Glutamatergic neuron (in vitro differentiated cells): ENCODE data around the gene ANTXR2. TPM values are rescaled to one million over a fixed set of nuclear protein-coding genes. Genes with fewer than 3 reads are reported as not detected.

Source experiments
- DNase-seq: peaks from one replicate; pipeline ENCODE4 v3.0.0; 2022
- H3K27ac Mint-ChIP-seq: one replicate; pipeline ENCODE4 v1.8.0; 2020; ENCODE audit warnings: mild to moderate bottlenecking, mixed read lengths, inconsistent platforms; ENCODE audit not compliant: unreplicated experiment
- H3K27me3 Mint-ChIP-seq: one replicate; pipeline ENCODE4 v1.8.0; 2020; ENCODE audit warnings: mild to moderate bottlenecking, moderate library complexity, mixed read lengths, inconsistent platforms; ENCODE audit not compliant: unreplicated experiment
- H3K36me3 Mint-ChIP-seq: one replicate; pipeline ENCODE4 v1.8.0; 2020; ENCODE audit warnings: mild to moderate bottlenecking, mixed read lengths, inconsistent platforms; ENCODE audit not compliant: unreplicated experiment
- H3K4me1 Mint-ChIP-seq: one replicate; pipeline ENCODE4 v1.8.0; 2020; ENCODE audit warnings: mild to moderate bottlenecking, low read depth, mixed read lengths, inconsistent platforms; ENCODE audit not compliant: unreplicated experiment
- H3K4me3 Mint-ChIP-seq: one replicate; pipeline ENCODE4 v1.8.0; 2020; ENCODE audit warnings: mild to moderate bottlenecking, mixed read lengths, inconsistent platforms; ENCODE audit not compliant: unreplicated experiment
- H3K9me3 Mint-ChIP-seq: one replicate; pipeline ENCODE4 v1.8.0; 2020; ENCODE audit warnings: mild to moderate bottlenecking, moderate library complexity, mixed read lengths, inconsistent platforms; ENCODE audit not compliant: unreplicated experiment
- CTCF ChIP-seq: fragments of 200-600 bp; sonication (generic); IDR thresholded peaks from one replicate; pipeline ENCODE4 v1.5.0; 2021; ENCODE audit not compliant: partially characterized antibody, unreplicated experiment
- total RNA-seq: library from RNA; stranded (reverse); fragmentation: NEBNext Ultra II Directional; extraction: Animal tissue kit (Norgen Biotek cat#: 25700); gene quantifications from one replicate; pipeline ENCODE4 v1.2.1, GENCODE V29; 2021; ENCODE audit not compliant: unreplicated experiment

The ANTXR2 gene
- total RNA-seq, 1 donor from 2014 or later: 47.8 TPM

- Mint-ChIP-seq H3K27me3 (no peaks in the 10 kb centered on the region), H3K4me1 (no peaks in the 10 kb centered on the region), H3K4me3 (no peak overlapping the region), H3K36me3 (no peaks in the 10 kb centered on the region), H3K9me3 (no peaks in the 10 kb centered on the region), H3K27ac (no peak overlapping the region)
- DNase-seq: no peak
- TF ChIP-seq CTCF: no peak
Measured at GRCh38 chr4:80042821-80043220, 30.2 kb downstream of the ANTXR2 start.

GRCh38 chr4:80037864-80038263 lies 35.2 kb downstream of the ANTXR2 start:
- TF ChIP-seq CTCF: no peak
- no peak for DNase-seq
- H3K27me3 Mint-ChIP-seq: no peaks in the 10 kb centered on the region
- H3K27ac Mint-ChIP-seq: no peak overlapping the region
- no peak overlapping the region for H3K4me3 Mint-ChIP-seq
- H3K36me3 Mint-ChIP-seq: no peaks in the 10 kb centered on the region
- peaks cover 3% of the 10 kb centered on the region for H3K4me1 Mint-ChIP-seq
- no peaks in the 10 kb centered on the region for H3K9me3 Mint-ChIP-seq

GRCh38 chr4:80036949-80037685 lies 35.9 kb downstream of the ANTXR2 start:
- no peaks in the 10 kb centered on the region for H3K27me3 Mint-ChIP-seq
- no peaks in the 10 kb centered on the region for H3K9me3 Mint-ChIP-seq
- peaks cover 3% of the 10 kb centered on the region for H3K4me1 Mint-ChIP-seq
- no peak overlapping the region for H3K4me3 Mint-ChIP-seq
- no peak overlapping the region for H3K27ac Mint-ChIP-seq
- TF ChIP-seq CTCF: no peak
- DNase-seq: no peak
- no peaks in the 10 kb centered on the region for H3K36me3 Mint-ChIP-seq

- no peak overlapping the region for H3K27ac Mint-ChIP-seq
- no peaks in the 10 kb centered on the region for H3K9me3 Mint-ChIP-seq
- H3K27me3 Mint-ChIP-seq: no peaks in the 10 kb centered on the region
- no peak overlapping the region for H3K4me3 Mint-ChIP-seq
- H3K36me3 Mint-ChIP-seq: no peaks in the 10 kb centered on the region
- H3K4me1 Mint-ChIP-seq: peaks cover 3% of the 10 kb centered on the region
- no peak for DNase-seq
- TF ChIP-seq CTCF: no peak
Measured at GRCh38 chr4:80036306-80036705, 36.7 kb downstream of the ANTXR2 start.

- H3K27me3 Mint-ChIP-seq: no peaks in the 10 kb centered on the region
- no peak for TF ChIP-seq CTCF
- H3K9me3 Mint-ChIP-seq: no peaks in the 10 kb centered on the region
- H3K4me3 Mint-ChIP-seq: no peak overlapping the region
- no peak overlapping the region for H3K27ac Mint-ChIP-seq
- no peak for DNase-seq
- H3K36me3 Mint-ChIP-seq: no peaks in the 10 kb centered on the region
- peaks cover 3% of the 10 kb centered on the region for H3K4me1 Mint-ChIP-seq
Measured at GRCh38 chr4:80035336-80035735, 37.7 kb downstream of the ANTXR2 start.
